ENCODE results near the gene NEU2.

DNA sequence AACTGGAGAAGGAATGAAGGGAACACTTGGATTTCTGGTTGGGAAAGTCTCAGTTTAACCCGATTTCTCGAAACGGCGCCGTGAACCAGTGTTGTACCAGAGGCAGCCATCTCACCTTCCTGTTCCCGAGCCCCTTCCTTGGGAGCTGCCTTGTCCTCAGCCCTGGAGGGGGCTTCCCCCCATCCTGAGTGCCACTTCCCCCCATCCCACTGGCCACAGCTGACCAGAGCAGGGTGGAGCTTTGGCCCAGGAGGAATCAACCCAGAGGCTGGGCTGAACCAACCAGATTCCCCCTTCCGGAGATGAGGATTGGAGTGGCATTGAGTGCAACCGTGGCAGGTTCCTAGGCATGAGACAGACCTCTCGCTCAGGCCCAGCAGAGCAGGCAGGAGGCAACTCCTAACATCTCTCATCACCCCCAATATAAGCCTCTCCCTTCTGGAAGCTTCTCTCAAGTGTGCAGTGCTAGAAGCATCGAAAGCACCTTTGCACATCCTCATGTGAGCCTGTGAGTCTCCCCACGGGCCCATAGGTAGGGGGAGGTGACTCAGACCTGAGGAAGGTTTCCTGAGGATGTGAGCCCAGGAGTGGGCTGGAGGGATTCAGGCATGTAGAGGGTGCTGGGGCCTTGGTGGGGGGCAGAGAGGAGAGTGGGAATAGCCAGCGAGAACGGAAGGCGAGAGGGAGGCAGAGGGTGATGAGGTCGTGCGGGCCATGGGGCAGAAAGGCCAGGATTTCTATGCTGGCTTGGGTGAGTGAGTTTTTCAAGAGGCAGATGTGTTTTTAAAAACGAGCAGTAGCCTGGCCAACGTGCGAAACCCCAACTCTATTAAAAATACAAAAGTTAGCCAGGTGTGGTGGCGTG lies 31.4 kb upstream of the NEU2 start:
- TF ChIP-seq SIN3A (IDR thresholded peaks at IDR 0.05; ENCODE audit: borderline replicate concordance, insufficient read depth, low read length) (no peak), TAF1 (IDR thresholded peaks at IDR 0.05; ENCODE audit: borderline replicate concordance, insufficient read depth, low read length) (no peak), POLR2AphosphoS5 (IDR thresholded peaks at IDR 0.05; ENCODE audit: low read depth, low read length) (no peak)
